Measurements from ENCODE around the gene BAHCC1.
"Not testable (repeated sequence)": the region's sequence is repeated elsewhere in the genome, so short reads cannot be mapped to it uniquely, and the experiment has no call there.

- TF ChIP-seq CTCF (IDR thresholded peaks at IDR 0.05 in 2 of 3, conservative IDR thresholded peaks at IDR 0.05 in 1 of 3; ENCODE audit: control insufficient read depth in 2 of 3, extremely low read depth in 1 of 3, insufficient read depth in 1 of 3, low read depth in 3 of 3, low read length in 3 of 3): not testable (repeated sequence)
- TF ChIP-seq, protein P1, sequence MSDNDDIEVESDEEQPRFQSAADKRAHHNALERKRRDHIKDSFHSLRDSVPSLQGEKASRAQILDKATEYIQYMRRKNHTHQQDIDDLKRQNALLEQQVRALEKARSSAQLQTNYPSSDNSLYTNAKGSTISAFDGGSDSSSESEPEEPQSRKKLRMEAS (IDR thresholded peaks at IDR 0.05; ENCODE audit: low read depth, low read length): not testable (repeated sequence)
Observed at GRCh38 chr17:81351329-81352052, 43.8 kb upstream of the BAHCC1 start.
